ENCODE data around the gene RAB24.
"Not testable (repeated sequence)": the region's sequence is repeated elsewhere in the genome, so short reads cannot be mapped to it uniquely, and the experiment has no call there.

The RAB24 gene

DNA sequence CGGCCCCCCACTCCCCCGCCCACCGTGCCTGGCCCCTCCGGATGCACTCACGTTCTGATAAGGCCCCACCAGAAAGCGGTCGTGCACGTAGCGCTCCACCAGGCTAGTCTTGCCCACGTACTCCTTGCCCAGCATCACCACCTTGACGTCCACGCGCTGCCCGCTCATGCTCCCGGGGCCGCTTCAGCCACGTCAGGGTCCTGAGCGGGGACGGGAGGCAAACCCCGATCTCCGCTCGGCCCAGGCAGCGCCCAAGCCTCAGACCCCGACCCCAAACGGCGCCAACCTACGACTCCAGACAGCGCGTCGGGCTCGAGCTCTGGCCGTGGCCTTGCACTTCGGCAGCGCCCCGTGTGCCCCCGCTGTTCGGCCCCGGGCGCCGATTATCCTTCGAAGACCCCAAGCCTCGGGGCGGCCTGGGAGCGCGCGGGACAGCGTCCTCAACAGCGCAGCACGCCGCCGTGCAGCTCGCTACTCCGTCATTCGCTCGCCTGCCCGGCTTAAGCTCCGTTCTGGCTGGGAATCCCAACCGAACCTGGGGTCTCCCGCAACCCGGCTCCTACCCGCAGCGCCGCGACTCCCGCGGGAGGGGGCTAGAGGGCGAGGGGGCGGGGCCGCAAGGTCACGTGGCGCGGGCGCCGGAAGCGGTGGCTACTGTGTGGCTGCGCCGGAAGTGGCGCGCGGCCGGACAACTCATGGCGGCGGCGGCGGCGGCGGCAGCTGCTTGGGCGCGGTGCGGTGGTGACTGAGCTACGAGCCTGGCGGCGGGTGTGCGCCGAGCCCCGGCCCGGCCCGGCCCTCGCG is at the start of gene RAB24, which contains the start of gene PRELID1:
RAB24 (minus strand) TSS at position 599 of the 804 bp plus-strand sequence; CDS start at position 168, 431 bp downstream.
PRELID1 (plus strand) TSS at position 679 of the 804 bp plus-strand sequence. CDS start 187 bp downstream, outside the sequence.
- in situ Hi-C loops (cut with HindIII; ENCODE audit: low sequenced_read_pairs) = loop anchor here (25.0 kb wide), 1 partner anchor 191 kb away; no protein-coding TSS in a partner anchor

DNA sequence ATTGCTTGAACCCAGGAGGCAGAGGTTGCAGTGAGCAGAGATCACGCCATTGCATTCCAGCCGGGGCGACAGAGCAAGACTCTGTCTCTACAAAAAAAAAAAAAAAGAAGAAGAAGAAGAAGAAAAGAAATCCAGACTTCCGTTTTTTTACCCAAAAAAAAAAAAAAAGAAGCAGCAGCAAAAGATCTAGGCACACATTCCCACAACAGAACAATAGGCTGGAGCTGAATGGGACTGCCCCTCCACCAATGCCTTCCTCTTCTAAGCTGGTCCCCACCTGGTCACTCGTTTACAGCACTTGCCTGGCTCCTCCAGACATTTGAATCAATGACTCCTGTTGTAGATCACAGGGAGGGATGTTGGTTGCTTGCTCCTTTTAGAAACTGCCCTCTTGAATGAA is 49.6 kb upstream of the RAB24 start:
- in situ Hi-C loops (cut with HindIII; ENCODE audit: low sequenced_read_pairs) = no loop called here

DNA sequence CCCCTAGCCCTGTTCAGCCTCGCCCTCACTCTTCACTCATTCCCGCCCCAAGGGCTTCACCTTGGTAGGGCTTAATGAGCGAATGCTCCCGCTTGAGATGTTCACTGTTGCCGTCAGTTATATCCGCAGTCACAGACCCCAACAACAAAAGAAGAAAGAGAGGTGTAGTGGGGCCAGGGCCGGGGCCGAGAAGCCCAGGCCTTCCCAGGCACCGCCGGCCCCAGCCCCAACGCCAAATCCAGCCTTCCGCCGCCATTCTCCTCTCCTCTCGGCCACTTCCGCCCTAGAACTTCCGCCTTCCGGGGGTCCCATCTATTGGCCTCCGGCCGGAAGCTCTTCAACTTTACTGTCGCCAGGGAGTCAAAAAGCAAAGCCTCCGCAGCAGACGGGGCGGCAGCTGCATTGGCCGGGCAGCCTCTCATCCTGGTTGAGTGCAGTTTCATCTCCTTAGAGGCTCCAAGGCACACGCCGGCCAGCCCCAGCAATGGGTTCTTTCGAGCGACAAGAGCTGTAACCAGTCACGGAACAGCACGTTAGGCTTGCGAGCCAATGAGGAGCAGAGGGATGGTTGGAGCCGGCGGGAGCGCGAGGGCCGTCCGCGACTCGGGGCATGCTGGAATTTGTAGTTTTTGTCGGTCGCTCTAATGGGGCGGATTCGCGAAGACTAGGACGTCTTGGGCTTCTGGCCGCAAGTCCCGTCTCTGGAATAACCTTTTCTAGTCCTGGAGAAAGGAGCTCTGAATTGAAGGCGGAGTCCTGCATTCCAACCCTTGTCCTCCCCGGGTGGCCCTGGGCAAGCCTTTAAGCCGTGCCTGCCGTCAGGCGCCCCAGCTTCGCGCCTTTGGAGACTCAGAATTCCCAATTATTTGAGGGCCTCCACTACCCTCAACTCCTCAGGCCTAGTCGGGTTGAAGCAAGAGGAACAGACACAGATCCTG is 48.1 kb upstream of the RAB24 start, which contains the start of gene LMAN2:
LMAN2 (minus strand) TSS at position 277 of the 938 bp plus-strand sequence; CDS start at position 256, 21 bp downstream.
- in situ Hi-C loops (cut with HindIII; ENCODE audit: low sequenced_read_pairs) = no loop called here

DNA sequence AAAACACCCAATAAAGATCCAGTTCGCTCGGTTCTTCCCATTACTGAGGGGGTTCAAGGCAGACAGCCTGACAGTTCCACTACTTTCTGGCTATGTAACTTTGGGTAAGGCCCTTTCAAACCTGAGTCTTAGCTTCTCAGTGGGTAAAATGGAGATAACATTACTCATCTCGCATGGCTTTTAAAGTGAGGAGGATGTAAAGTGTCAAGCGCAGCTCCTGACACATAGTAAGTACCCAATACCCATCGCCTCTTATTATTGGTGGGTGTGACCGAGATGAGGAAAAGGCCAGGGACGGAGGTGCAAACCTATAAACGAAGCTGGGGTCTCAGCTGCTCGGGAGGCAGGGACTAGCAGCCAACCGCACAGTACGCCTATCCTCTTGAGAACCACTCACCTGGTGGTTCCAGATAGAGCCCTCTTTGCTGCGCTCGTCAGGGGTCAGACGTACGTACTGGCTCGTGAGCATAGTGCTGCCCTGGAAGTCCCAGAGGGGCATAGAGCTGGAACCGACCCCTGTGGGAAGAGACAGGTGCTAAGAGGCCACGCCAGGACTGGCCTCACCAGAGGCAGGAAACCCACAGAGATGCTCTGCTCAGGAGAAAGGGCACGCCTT is 47.4 kb upstream of the RAB24 start:
- in situ Hi-C loops (cut with HindIII; ENCODE audit: low sequenced_read_pairs) = no loop called here

DNA sequence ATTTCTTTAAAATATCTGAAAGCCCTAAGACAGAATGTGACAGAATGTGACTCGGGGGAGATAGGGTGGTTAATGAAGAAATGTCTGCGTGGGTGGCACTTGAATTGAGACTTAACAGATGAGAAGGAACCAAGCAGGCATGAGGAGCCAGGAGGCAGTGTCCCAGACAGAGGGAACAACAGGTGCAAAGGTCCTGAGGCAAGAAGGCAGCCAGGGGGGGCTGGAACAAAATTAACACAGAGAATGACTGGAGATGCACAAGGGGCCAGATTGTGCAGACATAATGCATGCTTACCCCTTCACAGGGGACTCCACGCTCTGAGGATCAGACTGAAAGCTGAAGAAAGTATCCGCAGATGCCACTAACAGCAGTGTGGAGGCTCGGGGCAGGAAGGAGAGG is 46.2 kb upstream of the RAB24 start:
- in situ Hi-C loops (cut with HindIII; ENCODE audit: low sequenced_read_pairs) = loop anchor here (5.0 kb wide), 2 partner anchors 77 to 93 kb away; no protein-coding TSS in a partner anchor

DNA sequence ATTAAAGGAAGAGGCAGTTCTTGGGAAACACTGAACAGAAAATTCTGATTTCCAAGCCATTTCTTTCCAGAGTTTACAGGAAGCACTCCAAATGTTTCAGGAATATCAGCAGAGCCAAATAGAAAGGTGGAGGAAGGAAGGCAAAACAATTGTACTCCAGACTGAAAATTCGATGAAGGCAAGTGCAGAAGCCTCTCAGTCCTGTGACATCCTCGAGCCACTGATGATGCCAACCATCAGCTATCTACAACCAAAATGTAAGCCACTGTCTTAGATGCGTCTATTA is 45.8 kb upstream of the RAB24 start:
- in situ Hi-C loops (cut with HindIII; ENCODE audit: low sequenced_read_pairs) = loop anchor here (5.0 kb wide), 2 partner anchors 77 to 93 kb away; no protein-coding TSS in a partner anchor

DNA sequence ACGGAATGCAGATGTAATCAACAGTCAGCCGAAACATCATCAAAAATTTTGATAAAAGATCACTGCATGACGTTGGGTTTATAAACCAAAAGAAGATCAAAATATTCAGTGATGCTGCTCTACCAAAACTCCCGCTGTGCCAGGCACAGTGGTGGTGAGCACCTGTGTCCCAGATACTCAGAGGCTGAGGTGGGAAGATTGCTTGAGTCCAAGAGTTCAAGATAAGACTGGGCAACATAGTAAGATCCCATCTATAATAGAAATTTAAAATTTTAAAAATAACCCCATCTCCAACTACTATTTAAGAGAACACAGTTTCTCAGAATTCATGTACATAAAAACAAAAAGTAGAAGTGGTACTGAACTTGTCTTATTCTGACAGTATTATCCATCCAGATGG is 44.2 kb upstream of the RAB24 start:
- in situ Hi-C loops (cut with HindIII; ENCODE audit: low sequenced_read_pairs) = loop anchor here (5.0 kb wide), 2 partner anchors 75 to 95 kb away; no protein-coding TSS in a partner anchor

DNA sequence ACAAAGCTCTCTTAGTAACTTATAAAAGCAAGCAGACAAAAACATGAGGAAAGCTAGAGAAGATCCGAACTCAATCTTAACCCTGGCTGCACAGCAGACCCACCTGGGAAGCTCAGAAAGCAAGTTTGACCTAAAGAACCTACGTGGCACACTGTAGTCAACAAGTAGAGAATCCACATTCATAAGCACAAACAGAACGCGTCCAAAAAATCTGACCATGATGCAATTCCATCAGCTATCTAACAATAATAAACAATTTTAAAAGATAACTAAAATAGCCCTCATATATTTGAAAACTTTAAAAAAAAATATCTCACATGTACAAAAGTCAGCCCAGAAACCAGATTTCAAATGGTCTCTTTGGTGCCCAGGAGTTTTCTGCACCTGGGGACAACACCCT is 43.3 kb upstream of the RAB24 start:
- in situ Hi-C loops (cut with HindIII; ENCODE audit: low sequenced_read_pairs) = loop anchor here (5.0 kb wide), 2 partner anchors 75 to 95 kb away; no protein-coding TSS in a partner anchor

DNA sequence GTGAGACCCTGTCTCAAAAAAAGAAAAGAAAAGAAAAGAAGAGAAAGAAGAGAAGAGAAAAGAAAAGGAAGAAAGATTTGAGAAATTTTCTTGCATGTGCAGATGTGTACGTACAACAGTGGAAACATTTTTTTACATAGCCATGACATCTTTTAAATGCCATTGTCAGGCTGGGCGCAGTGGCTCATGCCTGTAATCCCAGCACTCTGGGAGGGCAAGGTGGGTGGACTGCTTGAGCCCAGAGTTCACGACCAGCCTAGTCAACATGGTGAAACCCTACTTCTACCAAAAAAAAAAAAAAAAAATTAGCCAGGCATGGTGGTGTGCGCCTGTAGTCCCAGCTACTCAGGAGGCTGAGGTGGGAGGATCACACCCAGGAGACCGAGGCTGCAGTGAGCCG is 41.4 kb upstream of the RAB24 start:
- in situ Hi-C loops (cut with HindIII; ENCODE audit: low sequenced_read_pairs) = loop anchor here (5.0 kb wide), 2 partner anchors 73 to 97 kb away; no protein-coding TSS in a partner anchor

DNA sequence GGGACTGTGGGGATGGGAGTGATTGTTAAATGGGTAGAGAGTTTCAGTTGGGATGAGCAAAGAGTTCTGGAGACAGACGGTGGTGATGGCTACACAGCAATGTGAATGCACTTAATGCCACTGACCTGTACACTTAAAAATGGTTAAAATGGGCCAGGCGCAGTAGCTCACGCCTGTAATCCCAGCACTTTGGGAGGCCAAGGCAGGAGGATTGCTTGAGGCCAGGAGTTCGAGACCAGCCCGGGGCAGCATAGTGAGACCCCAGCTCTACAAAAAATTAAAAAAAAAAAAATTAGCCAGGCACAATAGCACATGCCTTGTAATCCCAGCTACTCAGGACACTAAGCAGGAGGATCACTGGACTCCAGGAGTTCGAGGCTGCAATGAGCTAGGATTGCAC is 40.3 kb upstream of the RAB24 start:
- in situ Hi-C loops (cut with HindIII; ENCODE audit: low sequenced_read_pairs) = no loop called here

DNA sequence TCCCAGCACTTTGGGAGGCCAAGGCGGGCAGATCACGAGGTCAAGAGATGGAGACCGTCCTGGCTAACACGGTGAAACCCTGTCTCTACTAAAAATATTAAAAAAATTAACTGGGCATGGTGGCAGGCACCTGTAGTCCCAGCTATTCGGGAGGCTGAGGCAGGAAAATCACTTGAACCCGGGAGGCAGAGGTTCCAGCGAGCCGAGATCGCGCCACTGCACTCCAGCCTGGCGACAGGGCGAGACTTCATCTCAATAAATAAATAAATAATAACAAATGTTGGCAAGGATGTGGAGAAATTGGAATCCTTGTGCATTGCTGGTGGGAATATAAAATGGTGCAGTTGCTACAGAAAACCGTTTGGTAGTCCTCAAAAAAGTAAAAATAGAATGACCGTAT is 39.5 kb upstream of the RAB24 start:
- in situ Hi-C loops (cut with HindIII; ENCODE audit: low sequenced_read_pairs) = not testable (repeated sequence)

DNA sequence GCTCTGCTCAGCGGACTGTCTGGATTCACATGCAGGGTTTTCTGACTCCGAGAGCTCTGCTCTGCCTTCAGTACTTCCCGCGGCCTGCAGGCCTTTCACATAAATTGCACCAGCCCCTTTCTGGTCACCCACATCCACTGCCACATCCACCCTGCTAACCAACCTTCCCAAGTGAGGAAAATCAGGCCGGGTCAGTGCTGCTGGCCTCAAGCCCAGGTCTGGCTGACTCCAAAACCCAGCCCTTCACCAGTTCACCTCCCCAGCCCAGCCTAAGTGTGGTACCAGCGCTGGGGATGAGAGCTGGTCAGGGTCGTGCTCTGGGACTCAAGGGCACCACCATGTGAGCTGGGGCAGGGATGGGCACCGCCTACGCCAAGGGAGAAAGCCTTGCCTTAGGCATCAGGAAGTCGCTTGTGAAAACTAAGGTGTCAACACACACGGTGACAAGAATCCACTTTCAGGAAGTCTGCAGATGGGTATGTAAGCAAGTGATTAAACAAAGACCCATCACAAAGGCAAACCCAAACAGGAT is 35.7 kb upstream of the RAB24 start:
- in situ Hi-C loops (cut with HindIII; ENCODE audit: low sequenced_read_pairs) = no loop called here

DNA sequence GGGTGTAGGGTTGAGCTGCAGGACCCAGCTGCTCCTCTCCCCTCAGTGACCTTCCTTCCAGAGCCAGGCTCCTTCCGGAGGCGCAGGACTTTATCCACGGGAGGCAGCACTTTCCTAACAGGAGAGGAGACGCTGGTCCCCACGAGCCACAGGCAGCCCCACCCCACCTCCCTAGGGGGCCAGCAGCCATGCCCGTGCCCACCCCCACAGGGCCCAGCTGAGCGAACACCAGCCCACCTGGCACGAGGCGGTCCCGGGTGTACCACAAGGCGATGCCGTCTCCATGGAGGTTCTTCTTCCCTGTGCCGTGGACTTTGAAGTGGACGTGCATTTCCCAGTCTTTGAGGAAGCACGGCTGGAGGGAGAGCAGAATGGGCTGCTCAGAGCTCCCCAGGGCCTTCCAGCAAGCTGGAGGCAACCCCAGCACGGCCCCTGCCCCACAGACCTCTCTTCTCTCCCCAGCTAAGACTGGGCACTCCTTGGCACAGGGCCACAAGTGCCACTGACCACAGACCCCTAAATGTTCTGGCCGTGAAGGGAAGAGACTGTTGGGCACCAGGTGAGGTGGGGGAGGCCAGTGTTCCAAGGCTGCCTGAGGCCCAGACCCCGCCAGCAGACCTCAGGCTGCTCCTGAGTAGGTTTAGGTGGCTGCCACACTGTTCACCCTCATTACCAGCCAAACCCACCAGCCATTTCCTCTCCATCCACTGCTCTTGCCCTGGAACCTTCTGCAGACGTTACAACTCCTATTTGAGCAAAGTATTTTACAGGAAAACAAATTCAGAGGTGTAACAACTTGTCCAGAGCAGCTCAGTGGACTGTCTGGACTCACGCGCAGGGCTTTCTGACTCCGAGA is 35.0 kb upstream of the RAB24 start:
- in situ Hi-C loops (cut with HindIII; ENCODE audit: low sequenced_read_pairs) = no loop called here

DNA sequence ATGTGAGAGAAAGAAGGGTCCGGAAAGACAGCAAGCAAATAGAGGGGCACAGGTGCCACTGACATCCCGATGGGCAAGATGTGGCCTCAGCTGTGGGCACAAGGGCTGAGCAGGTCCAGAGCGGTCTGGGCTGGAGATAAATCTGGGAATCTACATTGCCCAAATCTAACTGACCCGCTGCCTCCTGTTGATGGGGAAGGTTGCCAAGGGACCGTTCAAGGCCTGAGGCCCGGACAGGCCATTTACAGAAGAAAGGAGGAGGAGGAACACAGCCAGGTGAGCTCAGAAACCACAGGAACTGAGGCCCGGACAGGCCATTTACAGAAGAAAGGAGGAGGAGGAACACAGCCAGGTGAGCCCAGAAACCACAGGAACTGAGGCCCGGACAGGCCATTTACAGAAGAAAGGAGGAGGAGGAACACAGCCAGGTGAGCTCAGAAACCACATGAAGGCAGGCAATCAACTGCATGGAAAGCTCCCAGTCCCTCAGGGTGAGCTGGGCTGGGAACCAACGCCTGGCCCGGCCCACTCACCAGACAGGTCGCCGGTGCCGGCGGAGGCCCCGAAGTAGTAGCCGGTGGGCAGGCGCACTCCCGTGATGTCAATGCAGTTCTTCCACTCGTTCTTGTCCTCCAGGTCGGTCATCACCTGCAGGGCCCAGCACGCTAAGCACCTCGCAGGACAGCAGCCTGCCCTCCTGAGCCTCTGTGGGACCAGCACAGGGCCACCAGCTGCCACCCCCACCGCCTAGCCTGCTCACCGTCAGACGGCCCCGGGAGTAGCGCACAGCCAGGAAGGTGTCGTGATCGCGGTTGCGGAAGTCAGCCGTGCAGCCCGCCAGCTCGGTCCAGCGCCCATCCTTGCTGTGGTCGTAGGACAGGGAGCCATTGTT is 33.3 kb upstream of the RAB24 start:
- in situ Hi-C loops (cut with HindIII; ENCODE audit: low sequenced_read_pairs) = no loop called here

DNA sequence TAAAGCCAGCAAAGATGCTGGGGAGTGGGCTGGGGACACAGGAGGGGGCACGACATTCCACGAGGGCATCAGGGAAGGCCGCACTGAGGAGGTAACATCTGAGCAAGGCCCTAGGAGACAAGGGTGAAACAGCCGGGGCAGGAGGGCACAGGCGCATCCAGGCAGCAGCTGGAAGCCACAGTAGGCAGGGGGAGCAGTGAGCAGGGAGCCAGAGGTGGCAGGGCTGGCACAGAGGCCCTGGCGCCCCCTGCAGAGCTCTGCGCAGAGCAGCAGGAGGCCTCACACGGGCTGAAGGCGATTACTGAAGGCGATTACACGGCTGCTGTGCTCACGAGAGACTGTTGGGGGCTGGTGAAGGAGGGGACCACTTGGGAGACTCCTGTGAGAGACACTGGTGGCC is 32.6 kb upstream of the RAB24 start:
- in situ Hi-C loops (cut with HindIII; ENCODE audit: low sequenced_read_pairs) = no loop called here

DNA sequence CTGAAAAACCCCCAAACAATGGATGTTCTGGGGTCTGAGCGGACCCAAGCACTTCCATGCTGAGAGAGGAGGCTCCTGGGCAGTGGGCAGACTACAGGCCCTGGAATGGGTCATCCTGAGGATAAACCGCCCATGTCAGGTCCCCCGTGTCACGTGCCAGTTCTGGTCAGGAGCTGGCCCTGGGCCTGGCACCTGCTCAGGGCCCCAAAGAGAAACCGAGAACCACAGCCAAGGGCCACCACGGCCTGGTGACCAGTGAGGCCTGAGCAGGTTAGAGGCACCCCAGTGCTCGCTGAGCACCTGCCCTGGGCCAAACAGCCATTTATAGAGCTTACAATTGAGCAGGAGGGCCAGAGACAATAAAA is 32.2 kb upstream of the RAB24 start:
- in situ Hi-C loops (cut with HindIII; ENCODE audit: low sequenced_read_pairs) = no loop called here

DNA sequence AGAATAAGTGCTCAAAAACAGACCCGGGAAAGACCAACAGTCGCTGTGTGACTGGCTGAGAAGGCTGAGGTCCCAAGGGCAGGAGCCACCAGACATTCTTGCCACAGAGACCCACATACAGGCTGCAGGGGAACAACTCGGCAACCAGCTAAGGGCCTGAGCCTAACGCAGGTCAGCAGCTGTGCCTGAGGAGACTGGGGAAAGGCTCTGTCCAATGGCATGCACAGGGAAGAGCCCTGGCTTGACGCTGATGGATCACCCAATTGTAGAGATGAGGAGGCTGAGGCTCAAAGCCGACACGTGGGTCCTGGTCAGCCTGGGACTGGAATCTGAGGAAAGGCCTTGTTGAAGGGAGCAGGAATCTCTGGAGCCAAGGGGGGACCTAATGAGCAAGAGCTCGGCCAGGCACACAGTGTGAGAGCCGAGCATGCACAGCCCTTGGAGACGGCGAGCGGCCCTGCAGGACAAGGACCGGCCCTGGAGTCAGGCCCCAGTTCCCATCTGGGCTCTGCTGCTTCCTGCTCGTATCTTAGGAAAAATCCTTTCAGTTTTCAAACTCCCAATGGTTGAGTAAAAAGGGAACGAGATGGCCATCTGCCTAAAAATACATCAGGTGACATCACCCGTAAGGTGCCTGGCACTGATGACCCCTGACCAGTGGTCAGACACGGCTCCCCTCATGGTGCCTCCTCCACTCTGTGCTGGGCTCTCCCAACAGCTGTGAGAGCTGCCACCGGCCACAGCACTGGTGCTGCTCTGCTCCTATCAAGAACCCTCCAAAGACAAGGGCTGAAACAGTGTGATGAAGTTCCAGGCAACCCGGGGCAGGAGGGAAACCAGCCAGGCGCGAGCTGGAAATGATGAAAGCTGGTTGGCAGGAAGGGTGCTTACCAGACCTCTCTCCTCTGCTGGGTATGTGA is 31.5 kb upstream of the RAB24 start:
- in situ Hi-C loops (cut with HindIII; ENCODE audit: low sequenced_read_pairs) = no loop called here

DNA sequence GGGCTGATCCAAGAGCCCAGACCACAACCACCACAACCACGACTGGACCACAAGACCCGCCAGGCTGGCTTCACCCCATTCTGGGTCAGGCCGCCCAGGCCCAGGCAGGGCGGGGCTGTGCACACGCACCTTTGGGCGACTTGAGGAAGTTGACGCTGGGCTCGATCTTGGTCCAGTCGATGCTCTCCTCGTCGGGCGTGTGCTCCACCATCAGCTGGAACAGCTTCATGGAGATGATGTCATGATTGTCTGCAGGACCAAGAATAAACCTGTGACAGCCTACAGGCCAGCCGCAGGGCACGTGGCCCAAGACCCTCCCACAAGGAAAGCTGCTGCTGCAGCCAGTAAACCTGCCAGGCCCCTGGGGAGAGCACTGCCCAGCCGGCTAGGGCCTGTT is 30.6 kb upstream of the RAB24 start:
- in situ Hi-C loops (cut with HindIII; ENCODE audit: low sequenced_read_pairs) = no loop called here
